H1 (cell line): ENCODE results near the gene VNN1.
A peak's percentile ranks its signal among the peaks of the same experiment; 100 is the strongest.

ENCODE experiments used
- ASH2L ChIP-seq: fragments of 200-600, 300-600 bp; sonication (generic); IDR thresholded peaks from one replicate; pipeline ENCODE4 v1.7.1; 2017; ENCODE audit warnings: low read length
- BACH1 ChIP-seq: IDR thresholded peaks from 2 replicates; pipeline ENCODE4 v1.6.1; 2012; ENCODE audit warnings: low read length, improper control_type of control experiment
- CEBPB ChIP-seq: IDR thresholded peaks from 2 replicates; pipeline ENCODE4 v1.6.1; 2012; ENCODE audit warnings: low read depth, low read length
- CHD2 ChIP-seq: IDR thresholded peaks from 2 replicates; pipeline ENCODE4 v1.6.1; 2012; ENCODE audit warnings: low read length, improper control_type of control experiment
- EP300 ChIP-seq, 2 experiments: IDR thresholded peaks; 1 replicate in 1 of 2; 2 replicates in 1 of 2; pipeline ENCODE4 v1.6.1; 2011 to 2012; ENCODE audit warnings: low read depth in 2 of 2, low read length in 2 of 2, mild to moderate bottlenecking in 2 of 2, borderline replicate concordance in 1 of 2, inconsistent platforms in 1 of 2, moderate library complexity in 1 of 2
- FOSL1 ChIP-seq: IDR thresholded peaks from 2 replicates; pipeline ENCODE4 v1.6.1; 2011; ENCODE audit warnings: mild to moderate bottlenecking, low read depth, low read length, moderate library complexity; ENCODE audit not compliant: insufficient read depth
- GABPA ChIP-seq: IDR thresholded peaks from 2 replicates; pipeline ENCODE4 v1.6.1; 2011; ENCODE audit warnings: mild to moderate bottlenecking, low read length, moderate library complexity, borderline replicate concordance; ENCODE audit not compliant: insufficient read depth
- JUN ChIP-seq: IDR thresholded peaks from 2 replicates; pipeline ENCODE4 v1.6.1; 2011; ENCODE audit warnings: low read depth, mild to moderate bottlenecking, improper control_type of control experiment, low read length
- POLR2A ChIP-seq, 2 experiments: IDR thresholded peaks; 1 replicate in 1 of 2; 2 replicates in 1 of 2; pipeline ENCODE4 v1.6.1; 2011; ENCODE audit warnings: low read depth in 2 of 2, low read length in 2 of 2, mild to moderate bottlenecking in 2 of 2; ENCODE audit errors: control extremely low read depth in 1 of 2
- POLR2AphosphoS5 ChIP-seq: IDR thresholded peaks from 2 replicates; pipeline ENCODE4 v1.6.1; 2011; ENCODE audit warnings: low read depth, low read length
- RFX5 ChIP-seq: IDR thresholded peaks from 2 replicates; pipeline ENCODE4 v1.6.1; 2011; ENCODE audit warnings: low read depth, low read length, improper control_type of control experiment, borderline replicate concordance
- SRF ChIP-seq: IDR thresholded peaks from 2 replicates; pipeline ENCODE4 v1.6.1; 2011; ENCODE audit warnings: mild to moderate bottlenecking, low read depth, low read length, moderate library complexity
- TF ChIP-seq, protein P1 (sequence below), 3 experiments: IDR thresholded peaks; 1 replicate in 2 of 3; 2 replicates in 1 of 3; pipeline versions ENCODE4 v1.5.1 to v1.6.1; 2011; ENCODE audit warnings: low read length in 3 of 3, mild to moderate bottlenecking in 3 of 3, inconsistent platforms in 2 of 3, low read depth in 1 of 3, moderate library complexity in 1 of 3; ENCODE audit not compliant: insufficient read depth in 1 of 3; ENCODE audit errors: control extremely low read depth in 1 of 3

DNA sequence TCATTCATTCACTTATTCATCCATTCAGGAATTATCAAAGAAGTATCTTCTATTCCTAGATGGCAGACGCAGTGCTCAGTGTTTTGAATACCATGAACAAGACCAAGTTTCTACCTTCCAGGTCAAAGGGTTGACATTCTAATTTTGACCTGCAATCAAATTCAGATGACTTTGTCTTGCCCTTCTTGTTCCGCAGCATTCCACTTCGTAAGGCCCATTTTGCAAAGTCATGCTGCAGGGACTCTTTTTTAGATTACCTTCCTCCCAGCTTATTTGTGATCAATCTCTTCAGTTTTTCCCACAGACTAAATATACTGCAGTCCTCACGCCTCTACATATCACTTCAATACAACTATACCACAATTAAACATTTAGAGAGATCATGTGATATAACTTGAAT lies 47.7 kb downstream of the VNN1 start:
- no peak for TF ChIP-seq GABPA
- TF ChIP-seq, protein P1, sequence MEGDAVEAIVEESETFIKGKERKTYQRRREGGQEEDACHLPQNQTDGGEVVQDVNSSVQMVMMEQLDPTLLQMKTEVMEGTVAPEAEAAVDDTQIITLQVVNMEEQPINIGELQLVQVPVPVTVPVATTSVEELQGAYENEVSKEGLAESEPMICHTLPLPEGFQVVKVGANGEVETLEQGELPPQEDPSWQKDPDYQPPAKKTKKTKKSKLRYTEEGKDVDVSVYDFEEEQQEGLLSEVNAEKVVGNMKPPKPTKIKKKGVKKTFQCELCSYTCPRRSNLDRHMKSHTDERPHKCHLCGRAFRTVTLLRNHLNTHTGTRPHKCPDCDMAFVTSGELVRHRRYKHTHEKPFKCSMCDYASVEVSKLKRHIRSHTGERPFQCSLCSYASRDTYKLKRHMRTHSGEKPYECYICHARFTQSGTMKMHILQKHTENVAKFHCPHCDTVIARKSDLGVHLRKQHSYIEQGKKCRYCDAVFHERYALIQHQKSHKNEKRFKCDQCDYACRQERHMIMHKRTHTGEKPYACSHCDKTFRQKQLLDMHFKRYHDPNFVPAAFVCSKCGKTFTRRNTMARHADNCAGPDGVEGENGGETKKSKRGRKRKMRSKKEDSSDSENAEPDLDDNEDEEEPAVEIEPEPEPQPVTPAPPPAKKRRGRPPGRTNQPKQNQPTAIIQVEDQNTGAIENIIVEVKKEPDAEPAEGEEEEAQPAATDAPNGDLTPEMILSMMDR (IDR thresholded peaks at IDR 0.05; ENCODE audit: control extremely low read depth in 1 of 3, insufficient read depth in 1 of 3, low read depth in 1 of 3, low read length in 3 of 3) = no peak
- no peak for TF ChIP-seq RFX5
- TF ChIP-seq EP300 (IDR thresholded peaks at IDR 0.05; ENCODE audit: borderline replicate concordance in 1 of 2, low read depth in 2 of 2, low read length in 2 of 2) = peak in 1 of 2 experiments; percentile 54; a peak in 1 of 3 replicates
- no peak for TF ChIP-seq POLR2A (IDR thresholded peaks at IDR 0.05; ENCODE audit: control extremely low read depth in 1 of 2, low read depth in 2 of 2, low read length in 2 of 2)
- TF ChIP-seq CEBPB = no peak
- no peak for TF ChIP-seq POLR2AphosphoS5
- TF ChIP-seq BACH1 = peak; percentile 93
- TF ChIP-seq ASH2L = peak; percentile 74
- no peak for TF ChIP-seq SRF
- TF ChIP-seq JUN = no peak
- no peak for TF ChIP-seq CHD2
- no peak for TF ChIP-seq FOSL1
